ENCODE data around the gene ARFIP2. TPM values are rescaled to one million over a fixed set of nuclear protein-coding genes. Genes with fewer than 3 reads are reported as not detected.

ARFIP2 gene
- polyA plus RNA-seq, 2 of the 4 experiments (the other 2 are of a cell fraction), result 79.2 to 87.9 TPM

- ChIA-PET CTCF (interaction anchor here (0.7 to 9.6 kb wide), 25 partner anchors 9 to 315 kb away, joined by 3 to 142 read pairs (median 4); partner anchors contain the start of genes APBB1, ARFIP2 and TIMM10B), POLR2A (interaction anchor here (1.0 to 1.6 kb wide), 2 partner anchors 24 to 64 kb away, joined by 3 to 9 read pairs; partner anchors contain the start of gene APBB1)
- peak; percentile 56 to 83; a peak in 5 of 6 replicates for ATAC-seq
- 20% methylated on average over 5 of the region's 5 CpGs for WGBS (ENCODE audit: missing lambda C conversion rate)
- no peak overlapping the region for H3K4me2 ChIP-seq
- no peaks in the 10 kb centered on the region for H3K9me3 ChIP-seq
- H3K4me3 ChIP-seq, result no peak overlapping the region
- FAIRE-seq, result no peak
- TF ChIP-seq HDAC2 (IDR thresholded peaks at IDR 0.05), result no peak
- no peak for TF ChIP-seq CBX8 (IDR thresholded peaks at IDR 0.05)
- no peak for TF ChIP-seq SREBF2 (IDR thresholded peaks at IDR 0.05)
- peak; percentile 73 to 75 for TF ChIP-seq RAD21 (conservative IDR thresholded peaks at IDR 0.05 in 1 of 2, IDR thresholded peaks at IDR 0.05 in 1 of 2)
- TF ChIP-seq, protein P1, sequence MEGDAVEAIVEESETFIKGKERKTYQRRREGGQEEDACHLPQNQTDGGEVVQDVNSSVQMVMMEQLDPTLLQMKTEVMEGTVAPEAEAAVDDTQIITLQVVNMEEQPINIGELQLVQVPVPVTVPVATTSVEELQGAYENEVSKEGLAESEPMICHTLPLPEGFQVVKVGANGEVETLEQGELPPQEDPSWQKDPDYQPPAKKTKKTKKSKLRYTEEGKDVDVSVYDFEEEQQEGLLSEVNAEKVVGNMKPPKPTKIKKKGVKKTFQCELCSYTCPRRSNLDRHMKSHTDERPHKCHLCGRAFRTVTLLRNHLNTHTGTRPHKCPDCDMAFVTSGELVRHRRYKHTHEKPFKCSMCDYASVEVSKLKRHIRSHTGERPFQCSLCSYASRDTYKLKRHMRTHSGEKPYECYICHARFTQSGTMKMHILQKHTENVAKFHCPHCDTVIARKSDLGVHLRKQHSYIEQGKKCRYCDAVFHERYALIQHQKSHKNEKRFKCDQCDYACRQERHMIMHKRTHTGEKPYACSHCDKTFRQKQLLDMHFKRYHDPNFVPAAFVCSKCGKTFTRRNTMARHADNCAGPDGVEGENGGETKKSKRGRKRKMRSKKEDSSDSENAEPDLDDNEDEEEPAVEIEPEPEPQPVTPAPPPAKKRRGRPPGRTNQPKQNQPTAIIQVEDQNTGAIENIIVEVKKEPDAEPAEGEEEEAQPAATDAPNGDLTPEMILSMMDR (IDR thresholded peaks at IDR 0.05), result peak; percentile 64
- peak; percentile 71 for TF ChIP-seq SMC3 (IDR thresholded peaks at IDR 0.05)
- TF ChIP-seq, protein P2, sequence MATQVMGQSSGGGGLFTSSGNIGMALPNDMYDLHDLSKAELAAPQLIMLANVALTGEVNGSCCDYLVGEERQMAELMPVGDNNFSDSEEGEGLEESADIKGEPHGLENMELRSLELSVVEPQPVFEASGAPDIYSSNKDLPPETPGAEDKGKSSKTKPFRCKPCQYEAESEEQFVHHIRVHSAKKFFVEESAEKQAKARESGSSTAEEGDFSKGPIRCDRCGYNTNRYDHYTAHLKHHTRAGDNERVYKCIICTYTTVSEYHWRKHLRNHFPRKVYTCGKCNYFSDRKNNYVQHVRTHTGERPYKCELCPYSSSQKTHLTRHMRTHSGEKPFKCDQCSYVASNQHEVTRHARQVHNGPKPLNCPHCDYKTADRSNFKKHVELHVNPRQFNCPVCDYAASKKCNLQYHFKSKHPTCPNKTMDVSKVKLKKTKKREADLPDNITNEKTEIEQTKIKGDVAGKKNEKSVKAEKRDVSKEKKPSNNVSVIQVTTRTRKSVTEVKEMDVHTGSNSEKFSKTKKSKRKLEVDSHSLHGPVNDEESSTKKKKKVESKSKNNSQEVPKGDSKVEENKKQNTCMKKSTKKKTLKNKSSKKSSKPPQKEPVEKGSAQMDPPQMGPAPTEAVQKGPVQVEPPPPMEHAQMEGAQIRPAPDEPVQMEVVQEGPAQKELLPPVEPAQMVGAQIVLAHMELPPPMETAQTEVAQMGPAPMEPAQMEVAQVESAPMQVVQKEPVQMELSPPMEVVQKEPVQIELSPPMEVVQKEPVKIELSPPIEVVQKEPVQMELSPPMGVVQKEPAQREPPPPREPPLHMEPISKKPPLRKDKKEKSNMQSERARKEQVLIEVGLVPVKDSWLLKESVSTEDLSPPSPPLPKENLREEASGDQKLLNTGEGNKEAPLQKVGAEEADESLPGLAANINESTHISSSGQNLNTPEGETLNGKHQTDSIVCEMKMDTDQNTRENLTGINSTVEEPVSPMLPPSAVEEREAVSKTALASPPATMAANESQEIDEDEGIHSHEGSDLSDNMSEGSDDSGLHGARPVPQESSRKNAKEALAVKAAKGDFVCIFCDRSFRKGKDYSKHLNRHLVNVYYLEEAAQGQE (IDR thresholded peaks at IDR 0.05), result no peak
- H3K4me1 ChIP-seq, result peaks cover 13% of the 10 kb centered on the region
- peak; percentile 36 to 57 for DNase-seq (ENCODE audit: low read depth in 1 of 2, low spot score in 1 of 2)
- no peak overlapping the region for H3K27ac ChIP-seq
These were observed 37.7 kb downstream of the ARFIP2 start for GRCh38 chr11:6443269-6444003.

- CTCF ChIA-PET, result interaction anchor here (0.6 to 9.6 kb wide), 10 partner anchors 8 to 241 kb away, joined by 3 to 142 read pairs (median 8); partner anchors contain the start of gene MRPL17
- H3K9me3 ChIP-seq, result no peaks in the 10 kb centered on the region
- ATAC-seq (no peak), DNase-seq (ENCODE audit: low read depth in 1 of 2, low spot score in 1 of 2) (no peak), FAIRE-seq (no peak)
- POLR2A ChIA-PET, result no interaction called here
- WGBS (ENCODE audit: missing lambda C conversion rate), result 90% methylated on average over 4 of the region's 4 CpGs
- H3K27ac ChIP-seq, result no peak overlapping the region
- no peak overlapping the region for H3K4me2 ChIP-seq
- H3K4me3 ChIP-seq, result no peak overlapping the region
- peaks cover 13% of the 10 kb centered on the region for H3K4me1 ChIP-seq
- no peak for TF ChIP-seq ZSCAN20 (CRISPR knock-in tag; IDR thresholded peaks at IDR 0.05)
- no peak for TF ChIP-seq SMC3 (IDR thresholded peaks at IDR 0.05)
- no peak for TF ChIP-seq MAFK (IDR thresholded peaks at IDR 0.05; ENCODE audit: partially characterized antibody)
- TF ChIP-seq ESRRA (IDR thresholded peaks at IDR 0.05; ENCODE audit: borderline replicate concordance, low read length), result no peak
- no peak for TF ChIP-seq EHMT2 (IDR thresholded peaks at IDR 0.05; ENCODE audit: low read depth)
- TF ChIP-seq RNF2 (IDR thresholded peaks at IDR 0.05; ENCODE audit: borderline replicate concordance, low read depth), result no peak
- TF ChIP-seq CHD4 (IDR thresholded peaks at IDR 0.05; ENCODE audit: borderline replicate concordance), result no peak
- no peak for TF ChIP-seq GATA3 (IDR thresholded peaks at IDR 0.05; ENCODE audit: borderline replicate concordance)
- TF ChIP-seq PHF8 (IDR thresholded peaks at IDR 0.05; ENCODE audit: borderline replicate concordance, low read depth), result no peak
- no peak for TF ChIP-seq CBX2 (IDR thresholded peaks at IDR 0.05; ENCODE audit: borderline replicate concordance, low read depth)
- TF ChIP-seq HOXA7 (CRISPR knock-in tag; IDR thresholded peaks at IDR 0.05), result no peak
- no peak for TF ChIP-seq E2F6 (IDR thresholded peaks at IDR 0.05; ENCODE audit: borderline replicate concordance, low read depth)
- TF ChIP-seq, protein P3, sequence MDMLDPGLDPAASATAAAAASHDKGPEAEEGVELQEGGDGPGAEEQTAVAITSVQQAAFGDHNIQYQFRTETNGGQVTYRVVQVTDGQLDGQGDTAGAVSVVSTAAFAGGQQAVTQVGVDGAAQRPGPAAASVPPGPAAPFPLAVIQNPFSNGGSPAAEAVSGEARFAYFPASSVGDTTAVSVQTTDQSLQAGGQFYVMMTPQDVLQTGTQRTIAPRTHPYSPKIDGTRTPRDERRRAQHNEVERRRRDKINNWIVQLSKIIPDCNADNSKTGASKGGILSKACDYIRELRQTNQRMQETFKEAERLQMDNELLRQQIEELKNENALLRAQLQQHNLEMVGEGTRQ (IDR thresholded peaks at IDR 0.05), result no peak
- no peak for TF ChIP-seq FOXS1 (CRISPR knock-in tag; IDR thresholded peaks at IDR 0.05)
- TF ChIP-seq MAZ (IDR thresholded peaks at IDR 0.05; ENCODE audit: borderline replicate concordance, low read depth, low read length), result no peak
- no peak for TF ChIP-seq TP53 (CRISPR knock-in tag; IDR thresholded peaks at IDR 0.05)
- no peak for TF ChIP-seq ZNF302 (CRISPR knock-in tag; IDR thresholded peaks at IDR 0.05)
- TF ChIP-seq FOSB (CRISPR knock-in tag; IDR thresholded peaks at IDR 0.05), result no peak
- TF ChIP-seq BHLHE40 (IDR thresholded peaks at IDR 0.05; ENCODE audit: low read depth, low read length), result no peak
- TF ChIP-seq NPAS2 (CRISPR knock-in tag; IDR thresholded peaks at IDR 0.05; ENCODE audit: borderline replicate concordance), result no peak
These were observed 38.7 kb downstream of the ARFIP2 start for GRCh38 chr11:6442441-6442840.
